ENCODE data around the gene SUCNR1.

The SUCNR1 gene

GRCh38 chr3:151906751-151907150, 33.3 kb downstream of the SUCNR1 start:
- Histone ChIP-seq H4K8ac (ENCODE audit: low read depth, low read length) (no peak overlapping the region), H3K27me3 (ENCODE audit: insufficient read depth, low read length, poor library complexity) (no peaks in the 10 kb centered on the region), H3K18ac (ENCODE audit: low read length) (no peak overlapping the region), H2BK120ac (ENCODE audit: low read depth, low read length) (no peak overlapping the region), H4K5ac (ENCODE audit: low read length) (no peak overlapping the region), H2BK15ac (replicated peaks; ENCODE audit: low read depth) (no peak overlapping the region), H3K56ac (ENCODE audit: low read length) (no peak overlapping the region), H3K79me2 (ENCODE audit: control insufficient read depth, insufficient read depth, low read length) (no peaks in the 10 kb centered on the region), H3K9ac (ENCODE audit: low read length) (no peak overlapping the region), H3K4me3 (ENCODE audit: low read length) (no peak overlapping the region), H2AK5ac (ENCODE audit: low read length) (no peak overlapping the region), H3K36me3 (ENCODE audit: control insufficient read depth, insufficient read depth, low read length) (no peaks in the 10 kb centered on the region), H3K23ac (ENCODE audit: low read length) (no peak overlapping the region), H3K4ac (ENCODE audit: low read depth, low read length) (no peak overlapping the region), H3K4me1 (ENCODE audit: control insufficient read depth, low read depth, low read length) (peaks cover 1% of the 10 kb centered on the region), H3K79me1 (ENCODE audit: low read length) (no peaks in the 10 kb centered on the region), H3K4me2 (ENCODE audit: low read length) (no peak overlapping the region), H2BK5ac (ENCODE audit: low read length) (no peak overlapping the region), H3K27ac (ENCODE audit: low read depth, low read length) (no peak overlapping the region)
- no peak for DNase-seq
- no CpG with 5 or more reads among the region's 2 CpGs for WGBS (ENCODE audit: extremely low coverage, insufficient coverage, low lambda C conversion rate)

GRCh38 chr3:151908399-151908798, 35.0 kb downstream of the SUCNR1 start:
- H4K8ac ChIP-seq (ENCODE audit: low read depth, low read length): no peak overlapping the region
- no peak overlapping the region for H2AK5ac ChIP-seq (ENCODE audit: low read length)
- WGBS (ENCODE audit: extremely low coverage, insufficient coverage, low lambda C conversion rate): no CpG with 5 or more reads among the region's 3 CpGs
- no peak overlapping the region for H3K56ac ChIP-seq (ENCODE audit: low read length)
- no peaks in the 10 kb centered on the region for H3K4me1 ChIP-seq (ENCODE audit: control insufficient read depth, low read depth, low read length)
- no peak overlapping the region for H3K23ac ChIP-seq (ENCODE audit: low read length)
- no peak overlapping the region for H3K18ac ChIP-seq (ENCODE audit: low read length)
- H2BK120ac ChIP-seq (ENCODE audit: low read depth, low read length): no peak overlapping the region
- no peaks in the 10 kb centered on the region for H3K79me2 ChIP-seq (ENCODE audit: control insufficient read depth, insufficient read depth, low read length)
- H3K36me3 ChIP-seq (ENCODE audit: control insufficient read depth, insufficient read depth, low read length): no peaks in the 10 kb centered on the region
- no peak overlapping the region for H3K4me2 ChIP-seq (ENCODE audit: low read length)
- no peak overlapping the region for H3K4me3 ChIP-seq (ENCODE audit: low read length)
- no peak overlapping the region for H3K27ac ChIP-seq (ENCODE audit: low read depth, low read length)
- no peak overlapping the region for H4K5ac ChIP-seq (ENCODE audit: low read length)
- H3K79me1 ChIP-seq (ENCODE audit: low read length): no peaks in the 10 kb centered on the region
- no peak for DNase-seq
- no peak overlapping the region for H3K4ac ChIP-seq (ENCODE audit: low read depth, low read length)
- H3K9ac ChIP-seq (ENCODE audit: low read length): no peak overlapping the region
- no peak overlapping the region for H2BK5ac ChIP-seq (ENCODE audit: low read length)
- no peak overlapping the region for H2BK15ac ChIP-seq (replicated peaks; ENCODE audit: low read depth)
- H3K27me3 ChIP-seq (ENCODE audit: insufficient read depth, low read length, poor library complexity): no peaks in the 10 kb centered on the region

GRCh38 chr3:151909681-151910405, 36.4 kb downstream of the SUCNR1 start:
- H3K36me3 ChIP-seq (ENCODE audit: control insufficient read depth, insufficient read depth, low read length): no peaks in the 10 kb centered on the region
- no peak overlapping the region for H3K9ac ChIP-seq (ENCODE audit: low read length)
- no peak overlapping the region for H2BK15ac ChIP-seq (replicated peaks; ENCODE audit: low read depth)
- no peak overlapping the region for H3K56ac ChIP-seq (ENCODE audit: low read length)
- no peaks in the 10 kb centered on the region for H3K79me1 ChIP-seq (ENCODE audit: low read length)
- no peak overlapping the region for H2AK5ac ChIP-seq (ENCODE audit: low read length)
- no peak overlapping the region for H3K4ac ChIP-seq (ENCODE audit: low read depth, low read length)
- H3K4me1 ChIP-seq (ENCODE audit: control insufficient read depth, low read depth, low read length): no peaks in the 10 kb centered on the region
- H2BK120ac ChIP-seq (ENCODE audit: low read depth, low read length): no peak overlapping the region
- H2BK5ac ChIP-seq (ENCODE audit: low read length): no peak overlapping the region
- no peaks in the 10 kb centered on the region for H3K79me2 ChIP-seq (ENCODE audit: control insufficient read depth, insufficient read depth, low read length)
- no peak for DNase-seq
- H3K4me2 ChIP-seq (ENCODE audit: low read length): no peak overlapping the region
- no peak overlapping the region for H4K5ac ChIP-seq (ENCODE audit: low read length)
- H3K27me3 ChIP-seq (ENCODE audit: insufficient read depth, low read length, poor library complexity): no peaks in the 10 kb centered on the region
- no peak overlapping the region for H3K27ac ChIP-seq (ENCODE audit: low read depth, low read length)
- H4K8ac ChIP-seq (ENCODE audit: low read depth, low read length): no peak overlapping the region
- H3K4me3 ChIP-seq (ENCODE audit: low read length): no peak overlapping the region
- WGBS (ENCODE audit: extremely low coverage, insufficient coverage, low lambda C conversion rate): no CpG with 5 or more reads among the region's 1 CpG
- H3K18ac ChIP-seq (ENCODE audit: low read length): no peak overlapping the region
- H3K23ac ChIP-seq (ENCODE audit: low read length): no peak overlapping the region

GRCh38 chr3:151911462-151911861, 38.0 kb downstream of the SUCNR1 start:
- no peaks in the 10 kb centered on the region for H3K27me3 ChIP-seq (ENCODE audit: insufficient read depth, low read length, poor library complexity)
- H3K18ac ChIP-seq (ENCODE audit: low read length): no peak overlapping the region
- H3K9ac ChIP-seq (ENCODE audit: low read length): no peak overlapping the region
- H3K27ac ChIP-seq (ENCODE audit: low read depth, low read length): no peak overlapping the region
- no CpG with 5 or more reads among the region's 1 CpG for WGBS (ENCODE audit: extremely low coverage, insufficient coverage, low lambda C conversion rate)
- H4K8ac ChIP-seq (ENCODE audit: low read depth, low read length): no peak overlapping the region
- no peak overlapping the region for H3K4ac ChIP-seq (ENCODE audit: low read depth, low read length)
- H3K4me3 ChIP-seq (ENCODE audit: low read length): no peak overlapping the region
- no peak overlapping the region for H4K5ac ChIP-seq (ENCODE audit: low read length)
- H3K4me1 ChIP-seq (ENCODE audit: control insufficient read depth, low read depth, low read length): no peaks in the 10 kb centered on the region
- H3K36me3 ChIP-seq (ENCODE audit: control insufficient read depth, insufficient read depth, low read length): no peaks in the 10 kb centered on the region
- no peak for DNase-seq
- no peak overlapping the region for H2BK5ac ChIP-seq (ENCODE audit: low read length)
- no peak overlapping the region for H2AK5ac ChIP-seq (ENCODE audit: low read length)
- H3K56ac ChIP-seq (ENCODE audit: low read length): no peak overlapping the region
- no peak overlapping the region for H2BK15ac ChIP-seq (replicated peaks; ENCODE audit: low read depth)
- no peak overlapping the region for H3K4me2 ChIP-seq (ENCODE audit: low read length)
- H3K23ac ChIP-seq (ENCODE audit: low read length): no peak overlapping the region
- no peaks in the 10 kb centered on the region for H3K79me2 ChIP-seq (ENCODE audit: control insufficient read depth, insufficient read depth, low read length)
- H2BK120ac ChIP-seq (ENCODE audit: low read depth, low read length): no peak overlapping the region
- H3K79me1 ChIP-seq (ENCODE audit: low read length): no peaks in the 10 kb centered on the region

GRCh38 chr3:151912028-151912427, 38.6 kb downstream of the SUCNR1 start:
- Histone ChIP-seq H3K18ac (ENCODE audit: low read length) (no peak overlapping the region), H3K4me3 (ENCODE audit: low read length) (no peak overlapping the region), H3K9ac (ENCODE audit: low read length) (no peak overlapping the region), H3K79me1 (ENCODE audit: low read length) (no peaks in the 10 kb centered on the region), H3K27ac (ENCODE audit: low read depth, low read length) (no peak overlapping the region), H3K56ac (ENCODE audit: low read length) (no peak overlapping the region), H3K4ac (ENCODE audit: low read depth, low read length) (no peak overlapping the region), H4K5ac (ENCODE audit: low read length) (no peak overlapping the region), H4K8ac (ENCODE audit: low read depth, low read length) (no peak overlapping the region), H3K23ac (ENCODE audit: low read length) (no peak overlapping the region), H3K4me1 (ENCODE audit: control insufficient read depth, low read depth, low read length) (no peaks in the 10 kb centered on the region), H3K4me2 (ENCODE audit: low read length) (no peak overlapping the region), H2BK120ac (ENCODE audit: low read depth, low read length) (no peak overlapping the region), H2AK5ac (ENCODE audit: low read length) (no peak overlapping the region), H3K79me2 (ENCODE audit: control insufficient read depth, insufficient read depth, low read length) (no peaks in the 10 kb centered on the region), H2BK15ac (replicated peaks; ENCODE audit: low read depth) (no peak overlapping the region), H3K27me3 (ENCODE audit: insufficient read depth, low read length, poor library complexity) (no peaks in the 10 kb centered on the region), H3K36me3 (ENCODE audit: control insufficient read depth, insufficient read depth, low read length) (no peaks in the 10 kb centered on the region), H2BK5ac (ENCODE audit: low read length) (no peak overlapping the region)
- no CpG with 5 or more reads among the region's 1 CpG for WGBS (ENCODE audit: extremely low coverage, insufficient coverage, low lambda C conversion rate)
- DNase-seq: no peak

GRCh38 chr3:151916781-151917180, 43.3 kb downstream of the SUCNR1 start:
- H3K79me1 ChIP-seq (ENCODE audit: low read length): no peaks in the 10 kb centered on the region
- no peak overlapping the region for H2BK5ac ChIP-seq (ENCODE audit: low read length)
- H4K5ac ChIP-seq (ENCODE audit: low read length): no peak overlapping the region
- H3K4me1 ChIP-seq (ENCODE audit: control insufficient read depth, low read depth, low read length): no peaks in the 10 kb centered on the region
- peak; percentile 31 for DNase-seq
- H3K23ac ChIP-seq (ENCODE audit: low read length): no peak overlapping the region
- H3K9ac ChIP-seq (ENCODE audit: low read length): no peak overlapping the region
- no peaks in the 10 kb centered on the region for H3K36me3 ChIP-seq (ENCODE audit: control insufficient read depth, insufficient read depth, low read length)
- H4K8ac ChIP-seq (ENCODE audit: low read depth, low read length): no peak overlapping the region
- no peak overlapping the region for H3K4ac ChIP-seq (ENCODE audit: low read depth, low read length)
- no peak overlapping the region for H3K18ac ChIP-seq (ENCODE audit: low read length)
- no peak overlapping the region for H3K56ac ChIP-seq (ENCODE audit: low read length)
- no peak overlapping the region for H2BK15ac ChIP-seq (replicated peaks; ENCODE audit: low read depth)
- H3K4me3 ChIP-seq (ENCODE audit: low read length): no peak overlapping the region
- no peak overlapping the region for H3K27ac ChIP-seq (ENCODE audit: low read depth, low read length)
- H3K27me3 ChIP-seq (ENCODE audit: insufficient read depth, low read length, poor library complexity): no peaks in the 10 kb centered on the region
- H3K4me2 ChIP-seq (ENCODE audit: low read length): no peak overlapping the region
- no peaks in the 10 kb centered on the region for H3K79me2 ChIP-seq (ENCODE audit: control insufficient read depth, insufficient read depth, low read length)
- H2AK5ac ChIP-seq (ENCODE audit: low read length): no peak overlapping the region
- no peak overlapping the region for H2BK120ac ChIP-seq (ENCODE audit: low read depth, low read length)
